ENCODE measurements around the gene KIAA0753. TPM values are rescaled to one million over a fixed set of nuclear protein-coding genes. Genes with fewer than 3 reads are reported as not detected.

Gene KIAA0753
- total and polyA plus RNA-seq, 2 of the 13 experiments (the other 11 are each of a cell fraction or from before 2014, with no cell fraction given), result 5.2 to 9.1 TPM

DNA sequence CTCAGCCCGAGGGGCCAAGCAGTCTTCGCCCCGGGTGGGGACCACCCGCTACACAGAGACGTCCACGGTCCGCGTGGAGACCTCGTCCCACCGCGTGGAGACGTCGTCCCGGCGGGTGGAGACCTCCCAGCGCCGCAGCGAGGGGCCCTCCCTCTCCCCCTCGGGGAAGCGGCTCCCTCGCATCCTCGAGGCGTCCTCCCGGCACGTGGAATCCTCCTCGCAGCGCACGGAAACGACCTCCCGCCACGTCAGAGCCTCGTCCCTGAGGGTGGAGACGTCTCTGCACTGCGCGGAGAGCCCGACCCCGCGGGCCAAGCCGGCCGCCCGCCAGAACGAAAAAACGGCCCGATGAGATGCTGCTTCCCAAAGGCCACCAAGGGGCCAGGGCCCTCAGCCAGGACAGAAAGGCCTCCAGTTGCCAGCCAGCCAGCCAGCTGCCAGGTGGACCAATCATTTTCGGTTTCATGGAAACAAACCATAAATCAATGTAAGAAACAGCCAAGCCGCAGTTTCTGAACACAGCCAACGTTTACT, 11.5 kb upstream of the KIAA0753 start (continued):
- TF ChIP-seq, protein P1, sequence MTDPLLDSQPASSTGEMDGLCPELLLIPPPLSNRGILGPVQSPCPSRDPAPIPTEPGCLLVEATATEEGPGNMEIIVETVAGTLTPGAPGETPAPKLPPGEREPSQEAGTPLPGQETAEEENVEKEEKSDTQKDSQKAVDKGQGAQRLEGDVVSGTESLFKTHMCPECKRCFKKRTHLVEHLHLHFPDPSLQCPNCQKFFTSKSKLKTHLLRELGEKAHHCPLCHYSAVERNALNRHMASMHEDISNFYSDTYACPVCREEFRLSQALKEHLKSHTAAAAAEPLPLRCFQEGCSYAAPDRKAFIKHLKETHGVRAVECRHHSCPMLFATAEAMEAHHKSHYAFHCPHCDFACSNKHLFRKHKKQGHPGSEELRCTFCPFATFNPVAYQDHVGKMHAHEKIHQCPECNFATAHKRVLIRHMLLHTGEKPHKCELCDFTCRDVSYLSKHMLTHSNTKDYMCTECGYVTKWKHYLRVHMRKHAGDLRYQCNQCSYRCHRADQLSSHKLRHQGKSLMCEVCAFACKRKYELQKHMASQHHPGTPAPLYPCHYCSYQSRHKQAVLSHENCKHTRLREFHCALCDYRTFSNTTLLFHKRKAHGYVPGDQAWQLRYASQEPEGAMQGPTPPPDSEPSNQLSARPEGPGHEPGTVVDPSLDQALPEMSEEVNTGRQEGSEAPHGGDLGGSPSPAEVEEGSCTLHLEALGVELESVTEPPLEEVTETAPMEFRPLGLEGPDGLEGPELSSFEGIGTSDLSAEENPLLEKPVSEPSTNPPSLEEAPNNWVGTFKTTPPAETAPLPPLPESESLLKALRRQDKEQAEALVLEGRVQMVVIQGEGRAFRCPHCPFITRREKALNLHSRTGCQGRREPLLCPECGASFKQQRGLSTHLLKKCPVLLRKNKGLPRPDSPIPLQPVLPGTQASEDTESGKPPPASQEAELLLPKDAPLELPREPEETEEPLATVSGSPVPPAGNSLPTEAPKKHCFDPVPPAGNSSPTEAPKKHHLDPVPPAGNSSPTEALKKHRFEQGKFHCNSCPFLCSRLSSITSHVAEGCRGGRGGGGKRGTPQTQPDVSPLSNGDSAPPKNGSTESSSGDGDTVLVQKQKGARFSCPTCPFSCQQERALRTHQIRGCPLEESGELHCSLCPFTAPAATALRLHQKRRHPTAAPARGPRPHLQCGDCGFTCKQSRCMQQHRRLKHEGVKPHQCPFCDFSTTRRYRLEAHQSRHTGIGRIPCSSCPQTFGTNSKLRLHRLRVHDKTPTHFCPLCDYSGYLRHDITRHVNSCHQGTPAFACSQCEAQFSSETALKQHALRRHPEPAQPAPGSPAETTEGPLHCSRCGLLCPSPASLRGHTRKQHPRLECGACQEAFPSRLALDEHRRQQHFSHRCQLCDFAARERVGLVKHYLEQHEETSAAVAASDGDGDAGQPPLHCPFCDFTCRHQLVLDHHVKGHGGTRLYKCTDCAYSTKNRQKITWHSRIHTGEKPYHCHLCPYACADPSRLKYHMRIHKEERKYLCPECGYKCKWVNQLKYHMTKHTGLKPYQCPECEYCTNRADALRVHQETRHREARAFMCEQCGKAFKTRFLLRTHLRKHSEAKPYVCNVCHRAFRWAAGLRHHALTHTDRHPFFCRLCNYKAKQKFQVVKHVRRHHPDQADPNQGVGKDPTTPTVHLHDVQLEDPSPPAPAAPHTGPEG (CRISPR knock-in tag; IDR thresholded peaks at IDR 0.05), result peak; percentile 95
- TF ChIP-seq NFKBIZ (CRISPR knock-in tag; IDR thresholded peaks at IDR 0.05) (peak; percentile 72; the same call in 1 of the 2 replicates), ZNF496 (CRISPR knock-in tag; IDR thresholded peaks at IDR 0.05; ENCODE audit: insufficient replicate concordance) (no peak), ZNF44 (CRISPR knock-in tag; IDR thresholded peaks at IDR 0.05) (0 out of 2 replicates have a peak, but pooled peaks have one; percentile 75), YEATS4 (CRISPR knock-in tag; IDR thresholded peaks at IDR 0.05; ENCODE audit: borderline replicate concordance) (peak; percentile 95), DR1 (CRISPR knock-in tag; IDR thresholded peaks at IDR 0.05) (no peak), ZNF883 (CRISPR knock-in tag; IDR thresholded peaks at IDR 0.05; ENCODE audit: not compliant biosample characterization) (peak; percentile 100), ZFP82 (CRISPR knock-in tag; IDR thresholded peaks at IDR 0.05; ENCODE audit: borderline replicate concordance) (peak; percentile 88; the same call in 1 of the 2 replicates), GATAD1 (CRISPR knock-in tag; IDR thresholded peaks at IDR 0.05) (no peak), KLF15 (CRISPR knock-in tag; IDR thresholded peaks at IDR 0.05; ENCODE audit: borderline replicate concordance) (peak; percentile 95), DPF2 (CRISPR knock-in tag; IDR thresholded peaks at IDR 0.05; ENCODE audit: borderline replicate concordance, low read depth) (no peak), DZIP1 (CRISPR knock-in tag; IDR thresholded peaks at IDR 0.05) (peak; percentile 97), MYNN (CRISPR knock-in tag; IDR thresholded peaks at IDR 0.05; ENCODE audit: low read depth) (peak; percentile 91), ZZZ3 (CRISPR knock-in tag; IDR thresholded peaks at IDR 0.05; ENCODE audit: borderline replicate concordance) (no peak), HNRNPUL1 (IDR thresholded peaks at IDR 0.05; ENCODE audit: low read depth, low read length) (no peak)
- TF ChIP-seq, protein P2, sequence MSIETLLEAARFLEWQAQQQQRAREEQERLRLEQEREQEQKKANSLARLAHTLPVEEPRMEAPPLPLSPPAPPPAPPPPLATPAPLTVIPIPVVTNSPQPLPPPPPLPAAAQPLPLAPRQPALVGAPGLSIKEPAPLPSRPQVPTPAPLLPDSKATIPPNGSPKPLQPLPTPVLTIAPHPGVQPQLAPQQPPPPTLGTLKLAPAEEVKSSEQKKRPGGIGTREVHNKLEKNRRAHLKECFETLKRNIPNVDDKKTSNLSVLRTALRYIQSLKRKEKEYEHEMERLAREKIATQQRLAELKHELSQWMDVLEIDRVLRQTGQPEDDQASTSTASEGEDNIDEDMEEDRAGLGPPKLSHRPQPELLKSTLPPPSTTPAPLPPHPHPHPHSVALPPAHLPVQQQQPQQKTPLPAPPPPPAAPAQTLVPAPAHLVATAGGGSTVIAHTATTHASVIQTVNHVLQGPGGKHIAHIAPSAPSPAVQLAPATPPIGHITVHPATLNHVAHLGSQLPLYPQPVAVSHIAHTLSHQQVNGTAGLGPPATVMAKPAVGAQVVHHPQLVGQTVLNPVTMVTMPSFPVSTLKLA (IDR thresholded peaks at IDR 0.05), result no peak
- TF ChIP-seq, protein P3, sequence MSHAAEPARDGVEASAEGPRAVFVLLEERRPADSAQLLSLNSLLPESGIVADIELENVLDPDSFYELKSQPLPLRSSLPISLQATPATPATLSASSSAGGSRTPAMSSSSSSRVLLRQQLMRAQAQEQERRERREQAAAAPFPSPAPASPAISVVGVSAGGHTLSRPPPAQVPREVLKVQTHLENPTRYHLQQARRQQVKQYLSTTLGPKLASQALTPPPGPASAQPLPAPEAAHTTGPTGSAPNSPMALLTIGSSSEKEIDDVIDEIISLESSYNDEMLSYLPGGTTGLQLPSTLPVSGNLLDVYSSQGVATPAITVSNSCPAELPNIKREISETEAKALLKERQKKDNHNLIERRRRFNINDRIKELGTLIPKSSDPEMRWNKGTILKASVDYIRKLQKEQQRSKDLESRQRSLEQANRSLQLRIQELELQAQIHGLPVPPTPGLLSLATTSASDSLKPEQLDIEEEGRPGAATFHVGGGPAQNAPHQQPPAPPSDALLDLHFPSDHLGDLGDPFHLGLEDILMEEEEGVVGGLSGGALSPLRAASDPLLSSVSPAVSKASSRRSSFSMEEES (CRISPR knock-in tag; IDR thresholded peaks at IDR 0.05), result peak; percentile 76
